ENCODE data around the gene VPS50.
"Not testable (repeated sequence)": the region's sequence is repeated elsewhere in the genome, so short reads cannot be mapped to it uniquely, and the experiment has no call there.

The VPS50 gene

GRCh38 chr7:93350338-93350737 is 118.2 kb downstream of the VPS50 start:
- DNase-seq, result no peak

- DNase-seq, result no peak
These were observed 120.7 kb downstream of the VPS50 start for GRCh38 chr7:93352881-93353280.

- DNase-seq, result no peak
These were observed 122.6 kb downstream of the VPS50 start for GRCh38 chr7:93354815-93355214.

GRCh38 chr7:93359520-93360198 is 127.5 kb downstream of the VPS50 start:
- no peak for DNase-seq

GRCh38 chr7:93361853-93362252 is 129.7 kb downstream of the VPS50 start:
- no peak for DNase-seq

- DNase-seq, result no peak
These were observed 132.6 kb downstream of the VPS50 start for GRCh38 chr7:93364806-93365205.

GRCh38 chr7:93365341-93365740 is 133.2 kb downstream of the VPS50 start:
- DNase-seq, result no peak

GRCh38 chr7:93366816-93367215 is 134.7 kb downstream of the VPS50 start:
- DNase-seq, result no peak

- DNase-seq, result no peak
These were observed 135.1 kb downstream of the VPS50 start for GRCh38 chr7:93367254-93367653.

- not testable (repeated sequence) for DNase-seq
These were observed 138.8 kb downstream of the VPS50 start for GRCh38 chr7:93370937-93371336.

GRCh38 chr7:93373537-93373936 is 141.4 kb downstream of the VPS50 start:
- no peak for DNase-seq

GRCh38 chr7:93374345-93374940 is 142.3 kb downstream of the VPS50 start:
- DNase-seq, result no peak

GRCh38 chr7:93375603-93376002 is 143.4 kb downstream of the VPS50 start:
- no peak for DNase-seq

- no peak for DNase-seq
These were observed 146.1 kb downstream of the VPS50 start for GRCh38 chr7:93378131-93378760.

GRCh38 chr7:93382362-93382761 is 150.2 kb downstream of the VPS50 start:
- DNase-seq, result no peak

- no peak for DNase-seq
These were observed 158.5 kb downstream of the VPS50 start for GRCh38 chr7:93390660-93391059.

GRCh38 chr7:93392984-93393383 is 160.8 kb downstream of the VPS50 start:
- DNase-seq, result no peak

GRCh38 chr7:93399642-93400041 is 167.5 kb downstream of the VPS50 start:
- DNase-seq, result no peak

GRCh38 chr7:93402944-93403343 is 170.8 kb downstream of the VPS50 start:
- DNase-seq, result no peak

GRCh38 chr7:93407239-93407638 is 175.1 kb downstream of the VPS50 start:
- DNase-seq, result no peak

- DNase-seq, result no peak
These were observed 177.2 kb downstream of the VPS50 start for GRCh38 chr7:93409324-93409723.
